Activated T-helper 1 cell treated with anti-CD3 and anti-CD28 coated beads, Interleukin-2, amount 50 U/mL, for 16 hours (primary cell): Measurements from ENCODE around the gene CHRM2.

ENCODE experiments used
- DNase-seq, 2 donors: peaks; one replicate each; pipeline ENCODE4 v3.0.0-alpha.2; 2020; ENCODE audit warnings: low read depth in 1 of 2, low spot score in 1 of 2

CHRM2 gene

DNA sequence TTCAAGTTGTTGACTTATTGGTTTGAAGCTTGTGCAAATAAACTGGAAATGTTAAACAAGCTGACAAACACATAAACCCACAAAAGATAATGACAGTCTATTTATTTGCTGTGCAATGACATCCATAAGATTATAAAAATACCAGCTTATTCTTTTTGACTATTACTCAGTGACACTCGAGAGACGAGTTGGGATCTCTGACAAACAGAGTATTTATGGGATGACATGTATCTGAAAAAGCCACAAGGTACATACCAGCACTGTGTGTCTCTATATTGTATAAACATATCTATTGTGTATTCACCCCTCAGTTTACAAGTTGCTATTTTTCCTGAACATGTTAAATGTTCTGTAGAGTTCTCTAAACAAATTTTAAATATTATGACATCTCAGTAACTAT, 88.9 kb downstream of the CHRM2 start:
- no peak for DNase-seq

DNA sequence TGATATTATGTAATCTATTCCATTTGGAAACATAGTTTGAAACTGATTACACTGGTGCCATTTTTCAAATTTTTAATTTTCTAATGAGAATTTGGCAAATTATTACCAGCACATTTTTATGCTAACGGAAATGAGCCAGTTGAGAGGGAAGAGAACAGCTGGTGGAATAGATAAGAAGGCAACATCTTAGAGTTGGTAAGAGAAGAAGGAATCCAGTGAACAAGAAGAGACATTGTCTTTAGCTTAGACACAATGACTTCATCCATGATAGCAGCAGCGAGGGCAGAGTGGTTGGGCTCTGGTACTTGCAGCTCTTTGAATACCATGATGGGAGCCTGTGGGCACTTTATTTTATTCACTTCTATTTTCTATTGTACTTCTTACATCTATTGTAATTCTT, 89.6 kb downstream of the CHRM2 start:
- DNase-seq = no peak

DNA sequence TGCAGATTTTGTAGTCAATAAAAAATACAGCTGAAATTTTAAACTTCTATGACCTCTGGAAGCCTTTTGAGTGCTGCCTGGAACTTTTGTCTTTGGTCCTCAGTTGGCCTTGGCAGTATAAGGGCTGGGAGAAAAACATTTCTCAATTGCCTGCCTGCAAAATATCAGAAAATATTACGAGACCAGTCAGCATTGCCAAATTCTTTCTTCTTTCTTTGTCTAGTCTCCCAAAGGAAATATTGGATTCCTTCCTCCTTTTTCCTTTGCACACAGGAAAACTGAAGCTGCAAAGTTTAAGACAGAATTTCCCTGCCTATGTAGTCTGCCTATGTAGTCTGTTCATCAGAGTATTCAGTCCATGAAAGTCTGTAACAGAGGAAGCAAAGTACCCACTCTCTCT, 95.9 kb downstream of the CHRM2 start:
- DNase-seq = no peak

DNA sequence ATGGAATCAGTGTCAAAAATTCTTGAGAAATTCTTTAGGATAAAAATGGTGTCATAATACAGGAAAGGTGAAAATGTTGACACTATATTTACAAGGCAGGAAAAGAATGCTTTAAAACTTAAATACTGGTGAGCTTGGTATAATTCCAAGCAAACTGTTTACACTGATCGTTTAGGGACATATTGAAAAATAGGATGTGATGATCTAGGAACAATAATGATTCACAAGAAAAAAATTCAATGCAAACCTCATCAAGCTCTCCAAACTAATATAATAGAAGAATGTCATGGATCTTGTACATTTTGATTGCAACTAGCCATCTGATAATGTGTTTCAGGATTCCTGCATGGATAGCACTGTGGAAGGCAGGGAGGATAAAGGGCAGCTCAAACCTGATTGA, 98.4 kb downstream of the CHRM2 start:
- DNase-seq = no peak

DNA sequence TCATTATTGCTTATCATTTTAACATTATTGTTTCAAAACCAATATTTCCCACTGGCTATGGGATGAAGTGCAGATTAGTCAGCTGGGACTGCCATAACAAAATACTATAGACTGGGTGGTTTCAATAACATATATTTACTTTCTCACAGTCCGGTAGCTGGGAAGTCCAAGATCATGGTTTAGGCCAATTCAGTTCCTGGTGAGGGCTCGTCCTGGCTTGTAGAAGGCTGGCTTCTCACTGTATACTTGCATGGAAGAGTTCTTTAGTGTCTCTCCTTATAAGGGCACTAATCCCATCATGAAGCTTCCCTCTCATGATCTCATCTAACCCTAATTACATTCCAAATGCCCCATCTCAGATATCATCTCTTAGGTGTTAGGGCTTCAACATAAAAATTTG, 101.3 kb downstream of the CHRM2 start:
- no peak for DNase-seq

DNA sequence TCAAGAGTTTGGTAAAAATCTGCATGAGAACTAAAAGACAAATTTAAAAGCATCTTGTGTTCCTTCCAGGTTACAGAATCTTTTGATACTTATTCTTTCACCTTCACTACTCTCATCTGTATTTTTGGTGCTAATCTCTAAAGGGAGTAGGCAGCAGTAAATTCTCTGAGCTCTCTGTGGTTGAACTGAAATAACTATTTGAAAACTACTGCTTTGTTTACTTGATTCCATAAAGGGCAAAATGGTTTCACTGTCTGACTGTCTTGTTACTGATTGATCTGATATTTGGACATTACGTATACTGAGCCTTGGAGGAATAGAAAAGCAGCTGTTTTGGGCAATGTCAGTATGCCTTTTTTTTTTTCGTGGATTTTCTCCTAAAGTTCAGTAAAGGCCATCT, 103.3 kb downstream of the CHRM2 start:
- DNase-seq = no peak

DNA sequence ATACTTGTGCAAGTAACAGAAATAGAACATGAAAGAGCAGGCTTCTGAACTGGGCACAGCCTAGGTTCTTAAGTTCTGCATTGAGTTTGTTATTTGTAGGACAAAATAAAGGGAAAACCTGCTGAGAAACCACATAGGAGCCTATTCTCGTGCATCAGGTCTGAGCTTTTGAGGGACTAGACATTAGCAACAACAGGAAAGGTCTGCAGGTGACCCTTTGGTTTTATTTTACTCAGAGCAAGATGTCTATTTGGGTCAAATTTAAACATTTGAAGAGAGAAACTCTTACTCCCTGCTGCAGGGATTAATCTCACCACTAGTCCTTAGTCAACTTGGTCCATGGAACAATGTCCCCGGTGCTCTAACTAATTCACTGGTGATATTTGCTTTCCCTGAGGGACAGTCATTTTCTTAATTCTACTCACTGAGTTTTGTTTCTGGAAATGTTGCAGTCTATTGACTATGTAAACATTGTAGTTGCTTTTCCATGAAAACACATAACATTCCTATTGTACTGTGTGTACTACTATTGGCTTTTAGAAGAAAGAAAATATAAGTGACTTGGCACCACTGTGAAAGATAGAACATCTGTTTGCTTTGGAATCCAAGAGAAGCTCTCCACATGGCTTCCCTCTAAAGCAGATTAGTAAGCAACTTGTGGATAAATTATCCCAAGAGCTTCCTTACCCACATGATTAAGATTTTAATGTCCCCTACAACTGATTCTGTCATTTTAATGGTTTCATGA, 108.2 kb downstream of the CHRM2 start:
- no peak for DNase-seq

DNA sequence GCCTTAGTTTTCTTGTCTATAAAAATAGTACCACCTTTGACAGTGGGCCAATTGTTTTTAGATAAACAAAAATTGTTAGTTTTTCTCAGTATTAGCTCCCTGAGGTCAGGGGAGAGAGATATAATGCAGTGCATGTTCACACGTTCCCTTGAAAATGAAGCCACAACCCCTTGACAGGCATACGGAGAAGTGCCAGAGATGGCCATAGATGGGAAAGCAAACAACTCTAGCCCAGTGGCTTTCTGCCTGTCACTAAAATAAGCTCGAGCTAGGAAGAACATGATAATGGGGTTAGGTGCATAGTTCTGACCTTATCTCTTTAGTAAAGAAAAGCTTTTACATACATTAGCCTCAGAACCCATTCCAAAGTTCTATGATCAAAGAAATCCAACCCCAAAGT, 124.9 kb downstream of the CHRM2 start:
- no peak for DNase-seq

DNA sequence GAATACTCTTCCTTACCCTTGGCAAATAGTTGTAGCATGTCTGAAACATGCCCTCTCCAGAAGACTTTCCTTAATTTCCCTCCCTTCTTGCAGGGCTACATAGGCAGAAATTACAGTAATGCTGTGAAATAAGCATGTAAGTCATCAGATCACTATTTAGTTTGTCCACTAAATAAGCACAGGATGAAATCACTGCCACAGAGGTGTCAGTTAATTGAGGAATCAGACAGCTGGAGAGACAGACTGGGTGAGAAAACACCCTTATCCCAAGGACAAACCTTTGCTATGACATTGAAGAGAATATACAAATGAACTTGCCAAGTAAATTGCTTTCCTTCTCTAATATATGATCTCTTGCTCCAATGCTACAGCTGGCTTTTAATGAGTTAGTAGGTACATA, 129.3 kb downstream of the CHRM2 start:
- no peak for DNase-seq

DNA sequence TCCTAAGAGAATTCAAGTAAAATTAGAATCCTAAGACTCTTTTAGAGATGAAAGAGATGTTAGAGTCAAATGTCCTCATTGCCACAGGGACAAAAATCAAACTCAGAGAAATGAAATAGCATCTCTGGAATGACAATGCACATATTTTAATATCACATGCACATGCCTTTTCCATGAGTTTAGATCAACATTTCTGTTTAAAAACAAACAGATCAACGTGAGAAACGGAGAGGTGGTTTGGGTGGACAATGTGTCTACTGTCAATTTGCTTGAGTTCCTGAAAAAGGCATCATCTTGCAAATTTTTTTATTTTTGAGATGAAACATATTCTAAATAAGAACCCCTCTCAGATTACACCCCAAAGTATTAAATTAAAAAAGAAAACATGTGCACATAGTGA, 130.0 kb downstream of the CHRM2 start:
- no peak for DNase-seq

DNA sequence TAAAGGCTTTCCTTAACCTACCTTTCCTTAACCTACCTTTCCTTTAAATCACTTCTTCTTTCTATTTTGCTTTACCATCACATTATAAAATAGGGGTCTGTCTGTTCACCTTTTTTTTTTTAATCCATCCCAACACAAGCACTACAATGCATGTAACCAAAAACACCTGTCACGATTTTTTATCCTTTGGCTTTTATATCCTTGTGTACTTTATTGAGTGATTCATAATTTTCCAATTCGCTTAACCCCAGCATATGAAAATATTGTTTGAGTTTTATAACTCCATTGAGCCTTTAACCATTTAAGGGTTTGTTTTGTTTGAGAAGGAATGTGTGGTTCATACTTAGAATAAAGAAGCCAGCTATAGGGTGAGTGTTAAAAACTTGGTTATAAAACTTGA, 132.2 kb downstream of the CHRM2 start:
- DNase-seq = no peak

DNA sequence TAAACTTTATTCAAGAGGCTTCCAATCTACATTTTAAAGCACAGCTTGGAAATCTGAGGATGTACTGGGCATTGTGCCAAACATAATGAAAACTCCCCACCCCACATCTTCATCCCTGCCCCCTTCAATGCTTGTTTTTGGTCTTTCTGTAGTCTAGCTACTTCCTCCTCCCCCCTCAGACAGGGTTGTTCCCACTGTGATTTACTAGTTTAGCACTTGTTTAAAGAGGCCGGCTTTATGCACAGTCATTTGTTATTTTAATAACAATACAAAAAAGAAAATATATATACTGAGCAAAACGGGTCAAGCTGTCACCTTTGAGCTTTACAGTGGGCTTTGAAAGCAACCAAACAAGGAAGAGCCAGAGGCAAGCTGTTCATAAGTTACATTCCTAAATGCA, 132.6 kb downstream of the CHRM2 start:
- DNase-seq = no peak

DNA sequence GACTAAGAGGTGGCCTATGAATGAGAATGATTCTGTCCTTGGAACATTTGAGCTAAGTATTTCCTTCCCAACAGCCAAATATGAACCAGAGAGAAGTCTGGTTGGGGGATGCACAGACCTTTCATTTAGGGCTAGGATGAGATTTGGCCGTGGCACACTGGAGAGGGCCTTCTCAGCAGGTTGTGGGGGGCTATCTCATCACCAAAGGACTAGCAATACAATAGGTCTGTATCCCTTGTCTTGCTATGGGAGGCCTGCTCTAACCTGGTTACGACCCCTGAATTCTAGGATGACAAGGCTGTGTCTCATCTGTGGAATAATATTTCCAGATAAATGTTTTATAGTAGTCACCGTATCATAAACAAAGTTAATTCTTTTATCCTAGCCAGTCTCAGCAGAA, 133.0 kb downstream of the CHRM2 start:
- no peak for DNase-seq

DNA sequence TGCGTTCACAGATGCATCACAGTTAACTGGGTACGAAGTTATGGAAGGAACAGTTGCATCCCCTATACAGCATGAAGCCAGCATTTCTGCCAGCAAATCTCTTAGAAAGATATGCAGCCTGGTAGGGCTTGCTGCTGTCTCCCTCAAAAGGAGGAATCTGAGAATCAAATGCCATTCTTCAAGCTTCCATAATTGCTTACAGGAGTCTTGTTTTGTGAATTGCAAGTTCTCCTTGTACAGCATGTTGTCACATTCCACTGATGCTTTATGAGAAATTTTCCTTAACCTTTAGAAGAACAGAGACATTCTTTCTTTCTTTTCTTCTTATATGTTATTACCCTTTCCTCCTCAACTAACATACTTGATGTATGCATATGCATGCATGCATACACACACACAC, 134.6 kb downstream of the CHRM2 start:
- DNase-seq = no peak

DNA sequence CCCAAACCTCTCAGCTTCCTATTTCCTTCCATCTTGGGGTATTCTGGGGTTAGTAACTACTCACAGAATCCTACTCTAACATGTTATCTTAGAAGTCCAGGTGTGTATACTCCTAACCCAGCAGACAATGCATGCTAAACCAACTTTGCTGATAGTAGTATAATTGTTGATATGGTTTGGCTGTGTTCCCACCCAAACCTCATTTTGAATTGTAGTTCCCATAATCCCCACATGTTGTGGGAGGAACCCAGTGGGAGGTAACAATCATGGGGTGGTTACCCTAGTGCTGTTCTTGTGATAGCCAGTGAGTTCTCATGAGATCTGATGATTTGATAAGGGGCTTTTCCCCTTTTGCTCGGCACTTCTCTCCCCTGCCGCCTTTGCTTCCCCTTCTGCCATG, 135.1 kb downstream of the CHRM2 start:
- no peak for DNase-seq

DNA sequence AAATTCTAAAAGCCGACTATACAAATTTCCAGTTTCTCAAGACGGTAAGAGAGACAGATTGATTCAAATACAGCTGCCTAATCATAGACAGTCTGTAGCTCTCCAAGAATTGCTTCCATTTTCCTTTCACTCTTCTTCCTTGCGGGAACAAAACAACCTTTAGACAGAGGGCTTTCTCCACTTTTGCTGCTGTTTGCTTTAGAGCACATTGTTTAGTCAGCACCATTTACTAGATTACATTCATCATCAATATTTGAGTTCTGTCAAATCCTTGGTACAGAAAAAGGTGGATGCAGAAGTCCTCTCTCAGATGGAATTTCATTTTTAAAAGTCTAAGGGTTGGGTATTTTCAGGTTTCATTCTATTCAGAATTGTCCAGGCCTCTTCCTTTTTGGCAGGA, 137.4 kb downstream of the CHRM2 start:
- DNase-seq = no peak

DNA sequence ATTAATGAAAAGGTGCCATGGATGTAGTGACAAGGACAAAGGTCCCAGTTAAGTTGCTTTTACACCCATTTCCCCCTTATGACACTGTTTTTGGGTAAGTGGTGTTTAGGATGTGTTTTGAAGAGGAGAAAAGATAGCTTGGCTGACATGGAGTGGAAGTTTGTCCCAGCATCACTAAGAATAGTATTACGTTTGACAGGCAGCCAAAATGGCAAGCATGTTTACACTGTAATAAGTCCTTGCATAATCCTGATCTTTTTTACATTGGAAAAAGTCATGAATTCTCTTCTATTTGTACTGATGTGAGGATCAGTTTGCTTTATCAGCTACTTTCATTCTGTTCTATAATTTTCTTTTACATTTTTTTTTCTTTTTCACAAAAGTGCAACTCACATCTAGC, 137.8 kb downstream of the CHRM2 start:
- DNase-seq = no peak

DNA sequence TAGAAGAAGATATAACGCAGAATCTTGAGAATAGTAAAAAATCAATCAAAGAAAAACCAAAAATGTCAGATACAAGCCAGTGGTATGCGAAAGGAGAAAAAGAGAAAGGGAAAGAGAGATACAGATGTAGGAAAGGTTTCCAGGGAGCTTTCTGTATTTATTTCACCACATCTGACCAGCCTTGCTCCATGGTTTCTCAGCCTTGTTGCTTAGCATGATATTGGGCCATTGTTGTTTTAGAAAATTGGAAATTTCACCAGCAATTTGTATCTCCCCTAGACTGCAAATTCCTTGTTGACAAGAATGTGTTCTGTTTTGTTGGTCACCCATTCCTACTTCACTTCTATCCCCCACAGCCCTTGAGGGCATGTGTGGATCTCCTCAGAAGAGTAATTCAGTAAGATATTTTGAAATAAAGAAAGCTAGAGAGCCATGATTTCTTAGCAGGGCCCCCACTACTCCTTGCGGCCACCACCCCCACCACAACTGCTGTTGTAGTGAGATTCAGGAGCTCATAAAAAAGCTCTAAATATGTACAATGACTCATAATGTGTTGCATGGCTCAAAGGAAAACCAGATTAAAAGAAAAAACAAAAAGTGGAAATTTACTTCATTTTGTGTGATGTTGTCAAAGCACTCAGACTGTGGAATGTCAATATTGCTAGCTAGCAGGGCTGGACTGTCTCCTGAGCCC, 138.7 kb downstream of the CHRM2 start:
- DNase-seq = no peak

DNA sequence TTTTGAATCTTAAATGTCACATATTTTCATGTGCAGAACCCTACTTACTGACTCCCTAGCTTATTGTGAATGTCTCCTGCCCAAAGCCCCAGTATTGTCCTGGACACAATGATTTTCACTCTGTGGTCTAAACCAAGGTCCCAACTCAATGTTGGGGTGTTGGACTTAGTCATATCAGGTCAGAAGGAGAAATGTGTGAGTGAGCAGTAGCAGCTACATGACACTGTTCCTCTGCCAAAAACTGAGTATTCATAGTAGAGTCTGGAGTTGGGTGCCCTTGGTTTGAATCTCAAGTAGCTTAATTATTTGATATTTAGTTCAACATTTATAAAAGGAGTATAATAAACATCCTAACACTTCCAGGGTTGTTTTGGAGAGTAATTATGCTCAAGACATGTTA, 141.0 kb downstream of the CHRM2 start:
- DNase-seq = no peak

DNA sequence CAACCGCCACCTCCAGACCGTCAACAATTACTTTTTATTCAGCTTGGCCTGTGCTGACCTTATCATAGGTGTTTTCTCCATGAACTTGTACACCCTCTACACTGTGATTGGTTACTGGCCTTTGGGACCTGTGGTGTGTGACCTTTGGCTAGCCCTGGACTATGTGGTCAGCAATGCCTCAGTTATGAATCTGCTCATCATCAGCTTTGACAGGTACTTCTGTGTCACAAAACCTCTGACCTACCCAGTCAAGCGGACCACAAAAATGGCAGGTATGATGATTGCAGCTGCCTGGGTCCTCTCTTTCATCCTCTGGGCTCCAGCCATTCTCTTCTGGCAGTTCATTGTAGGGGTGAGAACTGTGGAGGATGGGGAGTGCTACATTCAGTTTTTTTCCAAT, 146.6 kb downstream of the CHRM2 start:
- DNase-seq = no peak

DNA sequence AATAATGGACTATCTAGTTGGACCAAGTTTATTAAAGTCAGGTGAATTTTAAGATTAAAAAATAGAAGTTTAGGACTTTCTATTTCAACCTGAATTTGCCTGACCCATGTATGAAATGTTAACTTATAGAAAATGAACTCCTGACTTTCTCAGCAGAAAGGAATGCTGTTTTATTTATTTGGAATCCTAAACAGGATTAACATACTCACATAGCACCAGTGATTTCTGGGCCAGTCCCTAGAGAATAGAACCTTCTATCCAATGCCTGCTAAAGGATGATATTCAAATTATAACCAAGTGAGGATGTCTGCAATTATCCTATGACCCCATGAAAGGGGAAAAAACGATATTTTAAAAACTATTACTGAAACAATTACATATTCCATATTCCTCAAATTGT, 148.8 kb downstream of the CHRM2 start:
- DNase-seq = no peak

DNA sequence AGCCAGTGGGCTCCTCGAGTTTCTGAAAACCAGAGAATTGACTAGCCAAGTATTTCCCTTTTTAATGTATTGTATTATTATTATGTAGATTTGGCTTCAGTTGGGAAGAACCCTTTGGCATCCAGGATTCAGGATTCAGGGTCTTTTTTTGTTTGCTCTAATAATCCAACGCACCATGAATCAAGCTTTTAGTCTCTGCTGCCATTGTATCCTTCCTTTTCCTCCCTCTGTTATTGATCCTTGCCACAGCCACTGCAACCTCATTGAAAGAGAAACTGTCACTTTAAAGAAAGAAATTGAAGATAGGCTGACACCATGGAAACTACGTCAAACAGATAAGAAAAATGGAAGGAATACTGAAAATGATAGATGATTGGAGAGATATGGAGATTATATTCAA, 150.0 kb downstream of the CHRM2 start:
- DNase-seq = no peak

DNA sequence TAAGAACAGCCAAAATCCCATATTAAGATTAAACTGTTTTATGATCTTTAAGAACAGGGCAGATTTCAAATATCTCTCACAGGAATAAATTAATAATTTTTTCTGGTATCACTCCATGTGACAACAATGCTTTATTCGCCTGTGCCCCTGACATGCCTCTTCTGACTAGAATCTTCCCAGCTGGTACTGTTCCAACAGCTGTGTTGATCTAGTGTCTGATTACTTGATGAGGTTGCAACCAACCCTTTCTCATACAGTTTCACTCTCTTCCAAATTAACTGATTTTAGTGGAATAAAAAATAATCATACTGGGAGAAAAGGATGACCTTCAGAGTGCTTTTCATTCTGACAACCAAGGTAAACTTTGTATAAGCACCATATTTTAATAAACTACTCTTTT, 151.9 kb downstream of the CHRM2 start:
- no peak for DNase-seq
